ENCODE measurements around the gene C2orf74.

GRCh38 chr2:61125798-61126197, 36.2 kb upstream of the C2orf74 start:
- TF ChIP-seq POLR2A (IDR thresholded peaks at IDR 0.05) (no peak), CTCF (IDR thresholded peaks at IDR 0.05) (no peak)

All from lower leg skin (tissue), 3 donors.